Psoas muscle (tissue), 8 donors: ENCODE results near the gene PARK7. TPM values are rescaled to one million over a fixed set of nuclear protein-coding genes. Genes with fewer than 3 reads are reported as not detected.

Source experiments
- ATAC-seq, 4 donors: fragments of 200-7000 bp; cut with Tn5 transposase; one replicate each; pipeline ENCODE4 v1.9.1; 2020; ENCODE audit warnings: moderate library complexity in 3 of 4, mild to moderate bottlenecking in 2 of 4
- DNase-seq, 2 donors: peaks; one replicate each; pipeline ENCODE4 v3.0.0-alpha.2; 2020
- H3K27ac ChIP-seq: fragments of 200-600 bp; one replicate; pipeline ENCODE4 v1.8.0; 2022
- H3K27me3 ChIP-seq, 3 donors: fragments of 200-600 bp in 1 of 3; one replicate each; pipeline versions ENCODE4 v1.6.1 to v1.8.0; 2013 to 2022; ENCODE audit warnings: low read length in 2 of 3, mild to moderate bottlenecking in 2 of 3, moderate library complexity in 1 of 3; ENCODE audit not compliant: insufficient read depth in 3 of 3
- H3K36me3 ChIP-seq, 2 donors: fragments of 200-600 bp in 1 of 2; one replicate each; pipeline versions ENCODE4 v1.6.1 to v1.8.0; 2013 to 2022; ENCODE audit warnings: low read depth in 1 of 2, mild to moderate bottlenecking in 1 of 2, moderate library complexity in 1 of 2; ENCODE audit not compliant: insufficient read depth in 1 of 2
- H3K4me1 ChIP-seq: fragments of 200-600 bp; one replicate; pipeline ENCODE4 v1.8.0; 2022
- H3K4me3 ChIP-seq: fragments of 200-600 bp; one replicate; pipeline ENCODE4 v1.8.0; 2022; ENCODE audit warnings: mild to moderate bottlenecking
- H3K9me3 ChIP-seq: fragments of 200-600 bp; one replicate; pipeline ENCODE4 v1.8.0; 2022
- WGBS, 3 donors: extraction: QIAGEN DNeasy Blood & Tissue Kit; methylation state at CpG; one replicate each; pipeline versions ENCODE4 v1.1.6 to v1.1.7; 2013; 5-methylcytosine and 5-hydroxymethylcytosine counted together
- intact Hi-C, 2 donors: fragments of 100-400 bp; cut with DNase I; formaldehyde crosslinking; loops; one replicate each; pipeline versions ENCODE4 v1.11.0 to v1.14.2; 2022
- polyA plus RNA-seq, 3 donors: library from polyadenylated mRNA; stranded (reverse); fragments of 200-250 nt; gene quantifications; one replicate each; pipeline ENCODE4 v1.2.3, GENCODE V29; 2013
- total RNA-seq, 4 donors: library from RNA; stranded (reverse); fragmentation: NEBNext Ultra II Directional in 2 of 4; extraction: Animal tissue kit (Norgen Biotek cat#: 25700) in 2 of 4; gene quantifications; one replicate each; pipeline versions ENCODE4 v1.2.1 to v1.2.4, GENCODE V29; 2021 to 2023
- TF ChIP-seq, protein P1 (sequence below): fragments of 200-600 bp; IDR thresholded peaks from one replicate; pipeline ENCODE4 v1.8.0; 2022; ENCODE audit warnings: antibody characterized with exemption
- donor health status: healthy with polysubstance abuse.
- donor health status: DM: no; HTN: no; CAD: no; lungs with moderate emphysema.
- donor health status: Bipolar disorder and iron deficiency.
- donor health status: healthy.
- donor health status: DM: yes; HTN: yes; CAD: no.
- donor health status: DM: no; HTN: no; CAD: no.
- donor health status: DM: no; HTN: no; CAD: no.
- donor health status: DM: yes; HTN: yes; CAD: no.

The PARK7 gene
- total and polyA plus RNA-seq, 7 donors = 389 to 467 (median 430) TPM

DNA sequence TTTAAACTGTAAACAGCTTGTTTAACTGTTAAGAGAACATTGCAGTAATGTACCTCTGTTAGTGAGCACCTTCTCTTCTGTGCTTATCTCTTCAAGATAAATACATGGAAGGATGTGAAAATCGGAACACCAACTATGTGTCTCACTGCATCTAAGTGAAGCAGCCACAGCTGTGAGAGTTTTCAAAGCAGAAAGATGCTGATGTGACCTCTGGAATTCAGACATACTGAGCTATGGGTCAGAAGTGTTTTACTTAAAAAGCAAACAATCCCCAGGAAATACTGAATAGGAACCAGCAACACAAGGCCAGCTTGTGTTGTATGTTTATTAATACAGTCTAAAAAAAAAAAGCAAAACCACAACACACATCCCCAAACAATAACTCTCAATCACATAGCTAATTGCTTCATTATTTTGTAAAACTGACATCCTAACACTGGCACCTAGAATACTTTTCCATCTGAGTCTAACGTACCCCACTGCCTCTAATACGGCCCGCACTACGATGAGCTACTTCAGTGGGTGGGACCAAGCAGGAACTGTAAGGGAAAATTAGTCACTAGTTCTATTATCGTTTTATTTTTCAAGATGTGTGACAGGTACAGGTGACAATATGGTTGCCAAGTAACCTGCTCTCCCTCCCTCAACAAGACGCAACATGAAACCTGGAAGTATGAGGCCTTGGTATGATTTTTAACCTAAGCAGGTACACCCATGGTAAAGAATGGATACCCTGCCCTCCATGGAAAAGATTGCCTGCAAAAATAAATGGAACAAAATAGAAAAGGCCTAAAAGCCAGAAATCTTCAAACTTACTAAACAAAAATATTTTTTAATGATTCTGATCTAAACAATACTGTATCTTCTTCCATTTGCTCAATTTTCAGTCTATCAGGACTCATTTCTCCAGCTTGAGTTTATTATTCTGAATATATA lies 50.7 kb downstream of the PARK7 start:
- 63 to 81% (median 65%) methylated on average over 7 of the region's 7 CpGs for WGBS, 3 donors
- ATAC-seq (peak in 1 of 4 donors; percentile 61), DNase-seq (no peak)
- peaks cover 2 to 23% of the 10 kb centered on the region in 2 donors for H3K36me3 ChIP-seq
- peak overlapping the region; percentile 76 for H3K27ac ChIP-seq
- intact Hi-C loops = loop anchor here in 1 of 2 donors (5.0 kb wide), 1 partner anchor 35 kb away; no protein-coding TSS in a partner anchor
- TF ChIP-seq, protein P1, sequence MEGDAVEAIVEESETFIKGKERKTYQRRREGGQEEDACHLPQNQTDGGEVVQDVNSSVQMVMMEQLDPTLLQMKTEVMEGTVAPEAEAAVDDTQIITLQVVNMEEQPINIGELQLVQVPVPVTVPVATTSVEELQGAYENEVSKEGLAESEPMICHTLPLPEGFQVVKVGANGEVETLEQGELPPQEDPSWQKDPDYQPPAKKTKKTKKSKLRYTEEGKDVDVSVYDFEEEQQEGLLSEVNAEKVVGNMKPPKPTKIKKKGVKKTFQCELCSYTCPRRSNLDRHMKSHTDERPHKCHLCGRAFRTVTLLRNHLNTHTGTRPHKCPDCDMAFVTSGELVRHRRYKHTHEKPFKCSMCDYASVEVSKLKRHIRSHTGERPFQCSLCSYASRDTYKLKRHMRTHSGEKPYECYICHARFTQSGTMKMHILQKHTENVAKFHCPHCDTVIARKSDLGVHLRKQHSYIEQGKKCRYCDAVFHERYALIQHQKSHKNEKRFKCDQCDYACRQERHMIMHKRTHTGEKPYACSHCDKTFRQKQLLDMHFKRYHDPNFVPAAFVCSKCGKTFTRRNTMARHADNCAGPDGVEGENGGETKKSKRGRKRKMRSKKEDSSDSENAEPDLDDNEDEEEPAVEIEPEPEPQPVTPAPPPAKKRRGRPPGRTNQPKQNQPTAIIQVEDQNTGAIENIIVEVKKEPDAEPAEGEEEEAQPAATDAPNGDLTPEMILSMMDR = no peak
- peaks cover 57% of the 10 kb centered on the region for H3K4me1 ChIP-seq
- H3K4me3 ChIP-seq = no peak overlapping the region
- H3K27me3 ChIP-seq = no peaks in the 10 kb centered on the region
- H3K9me3 ChIP-seq = no peaks in the 10 kb centered on the region

DNA sequence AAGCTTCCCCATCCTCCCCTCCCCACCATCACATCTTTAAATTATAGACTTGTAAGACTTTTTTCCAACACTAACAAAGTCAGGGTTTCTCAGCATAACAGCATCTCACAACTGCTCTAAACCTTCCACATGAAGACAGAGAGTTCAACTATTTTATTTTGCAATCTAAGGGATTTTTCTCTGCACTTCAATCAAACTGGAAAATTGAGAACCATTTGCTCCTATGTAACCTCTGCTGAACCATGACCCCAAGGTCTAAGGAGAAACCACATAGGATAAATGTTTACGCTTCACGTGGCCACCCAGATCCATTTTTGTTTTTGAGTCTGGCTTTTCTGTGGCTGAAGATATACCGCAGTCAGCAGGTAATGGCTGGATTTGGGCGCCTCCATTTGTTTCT lies 51.4 kb downstream of the PARK7 start:
- no peak for DNase-seq
- intact Hi-C loops = loop anchor here in 1 of 2 donors (5.0 kb wide), 1 partner anchor 36 kb away; no protein-coding TSS in a partner anchor
- no peaks in the 10 kb centered on the region for H3K27me3 ChIP-seq
- WGBS, 3 donors = 92 to 98% (median 95%) methylated on average over 4 of the region's 4 CpGs
- no peak overlapping the region for H3K4me3 ChIP-seq
- H3K9me3 ChIP-seq = no peaks in the 10 kb centered on the region
- H3K27ac ChIP-seq = peak overlapping the region; percentile 76
- H3K36me3 ChIP-seq = peaks cover 2 to 23% of the 10 kb centered on the region in 2 donors
- no peak for ATAC-seq
- peaks cover 65% of the 10 kb centered on the region for H3K4me1 ChIP-seq
- TF ChIP-seq, protein P1 = no peak

DNA sequence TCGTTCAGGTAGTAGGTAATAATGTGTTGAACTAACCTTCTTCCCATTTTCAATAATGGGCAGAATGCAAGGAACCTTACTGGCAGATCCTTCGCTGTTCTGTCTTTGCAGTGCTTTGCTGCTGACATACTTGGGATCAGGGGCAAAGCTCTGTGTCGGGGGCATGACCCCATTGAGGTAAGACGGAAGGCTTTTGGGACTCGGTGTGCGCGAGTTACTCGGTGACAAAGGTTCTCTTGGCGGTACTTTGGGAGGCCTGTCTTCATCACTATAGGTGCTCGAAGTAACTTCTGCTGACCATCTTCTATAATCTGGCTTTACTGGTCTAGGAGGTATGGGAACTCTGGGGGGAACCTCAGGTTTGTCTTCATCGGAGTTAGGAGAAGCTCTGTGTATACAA lies 51.9 kb downstream of the PARK7 start:
- TF ChIP-seq, protein P1 = no peak
- intact Hi-C loops = loop anchor here in 1 of 2 donors (5.0 kb wide), 1 partner anchor 36 kb away; no protein-coding TSS in a partner anchor
- DNase-seq = no peak
- Histone ChIP-seq H3K27me3 (no peaks in the 10 kb centered on the region), H3K9me3 (no peaks in the 10 kb centered on the region), H3K4me1 (peaks cover 68% of the 10 kb centered on the region), H3K36me3 (peaks cover 2 to 23% of the 10 kb centered on the region in 2 donors), H3K4me3 (no peak overlapping the region), H3K27ac (no peak overlapping the region)
- WGBS, 3 donors = 91 to 94% (median 94%) methylated on average over 11 of the region's 11 CpGs
- no peak for ATAC-seq

DNA sequence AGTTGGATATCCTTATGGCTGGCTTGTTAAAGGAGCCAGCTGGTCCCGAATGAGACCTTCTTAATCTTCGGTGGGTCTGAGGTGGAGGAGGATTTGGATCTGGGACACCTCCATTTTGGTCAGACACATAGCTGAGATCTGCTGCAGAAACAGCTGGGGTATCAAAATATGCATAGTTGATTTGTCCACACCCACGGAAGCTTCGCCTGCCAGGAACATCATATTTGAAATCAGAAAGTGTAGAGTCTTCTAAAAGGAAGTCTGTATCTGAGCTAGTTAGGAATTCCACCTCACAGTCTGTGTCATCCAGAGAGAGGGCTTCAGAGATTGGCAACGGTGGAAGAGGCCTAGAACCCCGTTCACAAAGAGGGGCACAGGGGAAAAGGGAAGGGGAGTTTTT lies 52.3 kb downstream of the PARK7 start:
- no peak overlapping the region for H3K4me3 ChIP-seq
- peaks cover 2 to 23% of the 10 kb centered on the region in 2 donors for H3K36me3 ChIP-seq
- TF ChIP-seq, protein P1 = no peak
- 64 to 72% (median 68%) methylated on average over 6 of the region's 6 CpGs for WGBS, 3 donors
- peak overlapping the region; percentile 62 for H3K27ac ChIP-seq
- H3K4me1 ChIP-seq = peaks cover 71% of the 10 kb centered on the region
- no peaks in the 10 kb centered on the region for H3K27me3 ChIP-seq
- no peak for ATAC-seq
- intact Hi-C loops = loop anchor here in 1 of 2 donors (5.0 kb wide), 1 partner anchor 36 kb away; no protein-coding TSS in a partner anchor
- DNase-seq = no peak
- H3K9me3 ChIP-seq = no peaks in the 10 kb centered on the region
